CD4-positive, alpha-beta T cell treated with Interferon gamma for 1 hour (primary cell): ENCODE measurements around the gene HOXC4.
"Not testable (repeated sequence)": the region's sequence is repeated elsewhere in the genome, so short reads cannot be mapped to it uniquely, and the experiment has no call there.

Experiments used
- DNase-seq: peaks from one replicate; pipeline ENCODE4 v3.0.0-alpha.2; 2020

HOXC4 gene

DNA sequence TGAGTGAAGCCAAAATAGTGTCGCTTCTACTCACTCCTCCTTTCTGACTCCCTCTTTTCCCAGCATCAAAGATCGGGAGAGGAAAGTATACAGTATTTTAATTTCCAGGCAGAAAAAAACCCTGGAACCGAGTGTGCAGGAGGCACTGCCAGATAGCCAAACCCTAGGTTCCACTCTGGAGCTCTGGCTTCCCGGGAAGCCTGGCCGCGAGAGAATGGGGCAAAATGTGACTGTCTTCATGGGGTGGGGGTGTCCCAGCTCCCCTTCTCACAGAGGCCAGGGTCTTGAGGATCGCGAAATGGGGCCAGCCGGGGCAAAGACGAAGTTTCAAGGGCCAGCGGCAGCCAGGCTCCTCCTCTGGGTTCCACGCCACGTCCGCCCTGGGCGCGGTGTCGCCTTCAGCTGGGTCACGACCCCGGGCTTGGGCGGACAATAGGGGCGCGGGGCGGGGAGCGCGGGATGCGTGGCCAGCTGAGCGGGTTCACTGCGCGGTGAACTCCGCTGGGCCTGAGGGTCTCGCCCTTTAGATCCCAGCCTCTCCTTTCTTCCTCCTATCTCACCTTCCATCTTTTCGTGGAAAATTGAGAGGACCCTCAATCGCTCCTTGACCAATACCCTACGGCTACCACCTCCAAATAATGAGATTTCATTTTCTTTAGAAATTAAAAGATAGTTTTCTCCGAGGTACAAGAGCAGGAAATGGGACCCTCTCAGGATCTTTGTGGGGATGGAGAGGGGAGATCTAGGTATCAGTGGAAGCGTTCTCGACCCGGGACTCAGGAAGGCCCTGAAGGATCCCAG, 6.7 kb downstream of the HOXC4 start:
- no peak for DNase-seq

- DNase-seq, result no peak
Measured at GRCh38 chr12:54060975-54061778, 7.5 kb downstream of the HOXC4 start.

DNA sequence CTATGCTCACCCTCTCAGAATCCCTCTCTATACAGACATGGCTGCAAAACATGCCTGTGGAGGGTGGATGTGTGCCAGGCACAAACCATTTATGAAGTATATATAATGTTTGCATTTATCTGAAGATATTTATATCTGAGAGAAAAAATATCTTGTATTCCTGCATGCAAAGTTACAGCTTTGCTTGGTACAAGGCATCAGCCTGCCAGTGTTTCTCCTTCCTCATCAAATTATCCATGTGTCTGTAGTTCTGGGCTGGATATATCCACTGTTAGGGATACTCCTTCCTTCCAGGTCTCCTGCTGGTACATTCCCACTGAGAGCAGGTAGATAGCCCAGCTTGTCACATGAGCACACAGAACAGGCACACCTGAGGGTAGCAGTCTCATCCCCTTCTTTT, 12.0 kb downstream of the HOXC4 start:
- DNase-seq, result no peak

GRCh38 chr12:54066408-54066807, 12.8 kb downstream of the HOXC4 start:
- DNase-seq, result no peak

DNA sequence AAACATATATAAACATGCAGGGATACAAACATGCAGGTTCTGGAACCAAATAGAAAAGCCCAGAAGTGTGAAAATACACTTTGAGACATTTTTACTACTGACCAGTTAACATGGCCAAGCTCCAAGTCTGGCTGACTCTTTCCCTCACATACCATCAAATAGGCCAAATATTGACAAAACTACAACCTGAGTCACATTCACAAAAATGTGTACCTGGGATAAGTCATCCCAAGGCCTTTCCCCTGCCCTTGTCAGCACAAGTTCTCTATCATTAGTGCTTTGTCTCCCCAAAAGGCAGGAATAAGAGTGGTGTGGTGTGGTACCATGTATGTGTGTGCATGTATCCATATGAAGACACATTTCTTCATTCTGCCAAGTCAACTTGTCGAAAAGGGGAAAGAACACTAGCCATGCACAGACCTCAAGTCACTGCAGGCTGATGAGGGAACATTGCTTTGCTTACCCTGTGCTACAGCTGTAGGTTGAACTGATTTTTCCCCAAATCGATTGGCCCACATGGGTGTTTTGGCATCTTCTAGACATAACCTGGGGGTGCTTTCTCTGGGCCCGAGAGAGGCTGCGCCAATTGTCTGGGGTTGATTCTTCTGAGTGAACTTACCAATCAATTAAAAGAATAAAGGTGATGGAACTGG, 14.9 kb downstream of the HOXC4 start:
- no peak for DNase-seq

DNA sequence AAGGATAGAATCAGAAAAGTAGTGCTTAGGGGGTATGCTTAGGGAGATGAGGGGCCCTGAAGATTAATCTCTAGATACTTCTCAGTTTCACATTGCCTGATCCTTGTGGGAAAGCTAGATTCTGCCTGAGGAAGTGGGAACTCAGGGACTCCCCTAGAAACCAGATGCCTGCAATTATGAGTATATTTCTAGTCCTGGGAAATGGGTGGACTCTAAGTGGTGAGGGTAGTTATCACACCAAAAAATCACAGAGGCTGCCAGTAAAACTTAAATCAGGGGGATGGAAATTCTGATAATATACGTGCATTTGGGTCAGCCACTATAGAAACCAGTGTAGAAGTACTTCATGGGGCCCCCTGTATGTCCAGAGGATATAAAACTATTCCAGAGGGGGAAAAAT, 18.3 kb downstream of the HOXC4 start:
- no peak for DNase-seq

- DNase-seq, result no peak
Measured at GRCh38 chr12:54074308-54074707, 20.7 kb downstream of the HOXC4 start.

DNA sequence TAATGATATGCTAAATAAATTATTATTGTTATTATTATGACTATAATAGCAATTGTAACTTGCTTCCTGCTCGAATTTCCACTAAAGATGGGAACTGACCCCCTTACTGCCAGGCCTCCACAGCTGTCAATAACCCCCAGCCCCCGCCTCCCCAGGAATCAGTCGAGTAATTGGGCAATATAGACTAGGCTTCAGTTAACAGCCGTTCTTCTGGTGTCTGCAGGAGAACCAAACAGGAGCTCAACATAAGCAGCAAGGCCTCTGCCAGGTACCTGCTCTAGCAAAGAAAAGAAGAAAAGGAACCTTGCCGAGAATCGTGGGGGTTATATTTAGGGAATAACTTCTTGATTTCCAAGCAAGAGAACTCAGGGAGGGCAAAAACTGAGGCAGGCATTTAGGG, 21.8 kb downstream of the HOXC4 start:
- DNase-seq, result no peak

GRCh38 chr12:54075974-54076373, 22.3 kb downstream of the HOXC4 start:
- no peak for DNase-seq

DNA sequence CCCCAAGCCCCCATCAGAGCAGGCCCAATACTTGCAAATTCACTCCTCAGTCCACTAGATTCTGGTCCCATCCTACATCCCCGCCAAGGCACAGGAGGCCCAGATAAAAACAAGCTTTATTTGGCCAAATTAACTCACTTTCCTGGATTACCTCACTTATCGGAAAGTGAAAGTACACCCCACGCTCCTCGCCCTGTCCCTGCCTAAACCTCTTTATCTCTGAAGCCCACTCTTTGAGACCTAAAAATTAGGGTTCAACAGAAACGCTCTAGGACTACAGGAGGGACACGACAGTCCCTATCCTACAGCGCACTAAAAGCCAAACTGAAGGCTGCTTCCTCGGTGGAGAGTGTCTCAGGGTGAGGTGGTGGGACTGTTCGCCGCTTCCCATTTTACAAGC, 24.2 kb downstream of the HOXC4 start:
- not testable (repeated sequence) for DNase-seq

DNA sequence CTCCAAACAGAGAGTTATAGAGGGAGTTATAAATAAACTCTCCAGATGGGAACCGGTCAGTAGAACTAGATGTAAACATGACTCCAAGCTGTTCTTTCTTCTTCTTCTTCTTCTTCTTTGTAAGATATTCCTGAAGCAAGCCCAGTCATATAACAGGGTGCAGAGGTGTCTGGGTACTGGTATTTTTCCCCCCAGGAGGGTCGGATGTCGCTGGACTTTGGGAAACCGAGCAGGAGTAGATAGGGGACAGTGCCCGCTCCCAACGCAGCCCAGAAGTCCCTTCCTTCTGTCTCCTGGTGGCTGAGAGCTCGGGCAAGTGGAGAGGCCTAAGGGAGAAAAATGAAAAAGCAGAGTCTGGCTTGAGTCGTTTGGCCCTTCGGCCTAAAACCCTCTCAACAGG, 25.5 kb downstream of the HOXC4 start:
- not testable (repeated sequence) for DNase-seq

GRCh38 chr12:54080008-54080924, 26.6 kb downstream of the HOXC4 start:
- not testable (repeated sequence) for DNase-seq

DNA sequence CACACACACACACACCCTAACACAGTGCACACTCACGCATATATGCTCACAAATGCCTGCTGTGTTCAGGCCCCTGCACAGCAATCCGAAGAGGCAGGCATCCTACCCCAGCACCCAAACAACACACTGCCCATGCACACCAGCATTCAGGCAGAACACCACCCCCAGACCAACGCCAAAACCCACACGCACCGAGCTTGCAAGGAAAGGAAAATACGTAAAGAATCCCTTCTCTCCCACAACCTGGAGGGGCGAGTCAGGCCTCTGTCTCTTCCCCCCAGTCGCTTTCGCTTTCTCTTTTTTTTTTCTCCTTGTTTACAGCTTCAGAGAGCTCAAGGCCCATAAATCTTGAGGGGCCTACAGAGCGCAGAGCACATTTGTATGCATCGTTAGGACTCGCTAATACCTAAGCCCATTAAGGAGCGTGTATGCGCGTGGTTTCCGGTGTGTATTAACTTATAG, 27.4 kb downstream of the HOXC4 start:
- peak; percentile 20 for DNase-seq

- peak; percentile 0 for DNase-seq
Measured at GRCh38 chr12:54081581-54082396, 28.2 kb downstream of the HOXC4 start.

DNA sequence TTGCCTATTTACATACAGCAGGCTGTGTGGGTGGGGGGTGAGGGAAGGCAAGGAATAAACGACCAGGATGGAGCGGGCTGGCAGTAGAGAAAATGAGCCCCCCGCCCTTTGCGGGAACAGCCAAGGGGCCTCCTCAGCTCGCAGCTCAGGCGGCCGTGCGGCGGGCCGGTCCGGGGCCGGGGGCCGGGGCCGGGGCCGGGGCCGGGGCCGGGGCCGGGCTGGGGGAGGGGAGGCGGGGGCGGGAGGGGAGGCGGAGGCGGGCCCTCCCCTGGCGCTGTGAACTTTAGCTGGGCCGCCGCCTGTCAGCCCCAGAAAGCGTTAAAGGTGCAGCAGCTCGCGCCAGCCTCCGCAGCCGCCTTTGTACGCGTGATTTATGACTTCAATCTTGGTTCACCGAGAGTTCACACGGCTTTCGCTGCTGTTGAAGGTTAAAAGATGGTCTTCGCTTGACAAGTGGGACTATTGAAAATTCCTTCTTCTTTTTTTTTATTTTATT, 28.8 kb downstream of the HOXC4 start:
- peak; percentile 42 for DNase-seq

GRCh38 chr12:54088011-54088410, 34.4 kb downstream of the HOXC4 start:
- DNase-seq, result not testable (repeated sequence)

DNA sequence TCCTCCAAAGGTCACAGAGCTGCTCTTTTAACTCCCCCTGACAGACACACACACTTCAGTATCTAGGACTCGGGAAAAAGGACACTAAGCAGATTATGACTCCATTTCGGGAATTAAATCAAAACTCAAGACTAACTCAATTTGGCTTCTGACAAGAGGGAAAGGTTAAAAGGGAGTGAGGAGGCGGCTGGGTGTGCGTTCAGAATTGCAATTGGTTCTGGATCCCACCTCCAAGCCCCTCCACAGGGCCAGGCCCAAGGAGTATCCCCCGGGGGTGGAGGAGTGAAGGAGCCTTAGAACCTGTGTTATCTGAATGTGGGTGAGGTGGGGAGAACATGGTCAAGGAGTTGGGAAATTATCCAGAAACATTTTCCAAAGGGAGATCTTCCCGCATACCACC, 35.8 kb downstream of the HOXC4 start:
- not testable (repeated sequence) for DNase-seq

GRCh38 chr12:54090312-54090711, 36.7 kb downstream of the HOXC4 start:
- not testable (repeated sequence) for DNase-seq

DNA sequence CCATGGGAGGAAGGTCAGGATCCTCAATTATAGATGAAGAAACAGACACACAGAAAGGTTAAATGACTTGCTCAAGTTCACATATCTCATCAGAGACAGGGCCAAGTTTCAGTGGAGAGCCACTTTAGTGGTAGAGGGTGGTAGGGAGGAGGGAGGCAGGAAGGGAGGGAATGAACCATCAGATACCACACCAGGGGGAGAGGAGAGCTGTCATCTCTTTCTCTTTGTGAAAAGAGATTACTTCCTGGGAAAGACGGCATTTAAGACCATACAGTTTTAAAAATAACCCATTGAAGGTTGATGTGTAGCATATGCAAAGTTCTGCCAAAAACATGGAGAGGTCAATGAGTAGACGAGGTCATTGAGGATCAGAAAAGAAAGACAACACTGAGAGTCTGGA, 39.3 kb downstream of the HOXC4 start:
- DNase-seq, result not testable (repeated sequence)

GRCh38 chr12:54095928-54096327, 42.3 kb downstream of the HOXC4 start:
- DNase-seq, result not testable (repeated sequence)

DNA sequence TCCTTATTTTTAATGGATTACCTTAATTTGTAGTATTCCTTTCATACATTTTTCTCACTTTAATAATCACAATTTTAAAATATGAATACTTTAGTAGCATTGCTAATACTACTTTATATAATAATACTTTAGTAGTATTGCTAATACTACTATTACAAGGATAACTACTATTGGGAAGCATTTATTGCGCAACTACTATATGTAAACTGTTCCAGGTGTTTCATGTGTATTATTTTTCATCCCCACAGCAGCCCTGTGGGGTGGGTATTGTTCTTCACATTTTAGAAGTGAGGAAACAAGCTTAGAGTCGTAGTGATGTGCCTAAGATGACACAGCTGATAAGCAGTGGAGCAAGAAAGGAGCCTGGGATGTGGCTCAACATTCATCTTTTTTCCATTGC, 45.0 kb downstream of the HOXC4 start:
- not testable (repeated sequence) for DNase-seq
